C4-2B (cell line): Measurements from ENCODE around the gene CHST1.

Source experiments
- H3K27ac ChIP-seq: fragments of 450-650 bp; 2 replicates; pipeline ENCODE4 v1.5.1; 2017
- ZFX ChIP-seq: fragments of 450-650 bp; IDR thresholded peaks from 2 replicates; pipeline ENCODE4 v1.6.1; 2017
- TF ChIP-seq, protein P1 (sequence below): fragments of 450-650 bp; conservative IDR thresholded peaks from 2 replicates; pipeline ENCODE4 v1.5.1; 2017; ENCODE audit warnings: mild to moderate bottlenecking

The CHST1 gene

DNA sequence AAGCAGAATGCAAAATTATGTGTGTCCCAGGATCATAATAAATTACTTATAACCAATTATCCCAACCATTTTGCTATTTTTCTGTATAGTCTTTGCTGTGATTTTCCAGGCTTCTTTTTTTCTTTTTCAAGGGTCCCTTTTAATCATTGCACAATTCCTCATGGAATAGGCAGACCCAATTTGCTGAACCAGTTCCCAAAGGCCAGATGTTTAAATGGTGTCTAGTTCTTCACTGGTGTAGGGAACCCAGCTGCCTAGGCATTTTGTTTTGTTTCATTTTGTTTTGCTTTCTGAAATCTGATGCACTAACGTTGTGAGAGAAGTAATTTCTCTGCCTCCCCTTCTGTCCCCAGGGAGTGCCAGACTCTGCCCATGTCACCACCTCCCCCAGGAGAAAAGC, 60.4 kb downstream of the CHST1 start:
- no peak for TF ChIP-seq ZFX
- TF ChIP-seq, protein P1, sequence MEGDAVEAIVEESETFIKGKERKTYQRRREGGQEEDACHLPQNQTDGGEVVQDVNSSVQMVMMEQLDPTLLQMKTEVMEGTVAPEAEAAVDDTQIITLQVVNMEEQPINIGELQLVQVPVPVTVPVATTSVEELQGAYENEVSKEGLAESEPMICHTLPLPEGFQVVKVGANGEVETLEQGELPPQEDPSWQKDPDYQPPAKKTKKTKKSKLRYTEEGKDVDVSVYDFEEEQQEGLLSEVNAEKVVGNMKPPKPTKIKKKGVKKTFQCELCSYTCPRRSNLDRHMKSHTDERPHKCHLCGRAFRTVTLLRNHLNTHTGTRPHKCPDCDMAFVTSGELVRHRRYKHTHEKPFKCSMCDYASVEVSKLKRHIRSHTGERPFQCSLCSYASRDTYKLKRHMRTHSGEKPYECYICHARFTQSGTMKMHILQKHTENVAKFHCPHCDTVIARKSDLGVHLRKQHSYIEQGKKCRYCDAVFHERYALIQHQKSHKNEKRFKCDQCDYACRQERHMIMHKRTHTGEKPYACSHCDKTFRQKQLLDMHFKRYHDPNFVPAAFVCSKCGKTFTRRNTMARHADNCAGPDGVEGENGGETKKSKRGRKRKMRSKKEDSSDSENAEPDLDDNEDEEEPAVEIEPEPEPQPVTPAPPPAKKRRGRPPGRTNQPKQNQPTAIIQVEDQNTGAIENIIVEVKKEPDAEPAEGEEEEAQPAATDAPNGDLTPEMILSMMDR, result no peak
- no peak overlapping the region for H3K27ac ChIP-seq

DNA sequence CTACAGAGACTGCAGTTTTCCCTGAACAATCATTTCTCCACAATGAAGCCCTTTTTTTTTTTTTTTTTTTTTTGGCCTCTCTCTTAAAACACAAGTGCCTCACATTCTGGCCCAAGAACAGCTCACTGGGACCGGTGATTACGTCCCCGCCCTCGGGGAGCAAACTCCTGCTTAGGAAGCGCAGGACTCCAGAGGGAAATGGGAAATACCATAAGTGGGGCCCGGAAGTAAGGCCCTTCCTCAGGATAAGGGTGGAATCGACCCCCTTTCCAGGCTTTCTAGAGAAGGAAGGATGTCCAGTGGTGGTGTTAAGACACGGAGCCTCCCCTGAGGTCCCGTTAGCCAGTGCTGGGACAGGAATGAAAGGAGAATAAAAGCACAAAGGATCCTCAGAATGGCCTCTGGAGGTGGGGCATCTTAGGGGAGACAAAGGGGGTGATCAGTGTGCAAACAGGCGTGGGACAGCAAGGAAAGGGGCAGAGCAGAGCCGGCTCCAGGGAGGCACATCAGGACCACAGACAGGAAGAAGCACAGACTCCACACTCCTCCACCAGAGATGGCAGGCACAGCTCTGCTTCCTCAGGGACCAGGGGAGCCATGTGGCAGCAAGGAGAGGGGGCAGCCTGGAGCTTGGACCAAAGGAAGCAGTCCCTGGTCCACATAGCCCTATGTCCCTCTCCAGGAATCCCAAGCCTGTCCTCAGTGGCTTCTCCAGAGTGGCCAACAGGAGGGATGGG, 61.3 kb downstream of the CHST1 start:
- TF ChIP-seq, protein P1, result no peak
- TF ChIP-seq ZFX, result no peak
- no peak overlapping the region for H3K27ac ChIP-seq

DNA sequence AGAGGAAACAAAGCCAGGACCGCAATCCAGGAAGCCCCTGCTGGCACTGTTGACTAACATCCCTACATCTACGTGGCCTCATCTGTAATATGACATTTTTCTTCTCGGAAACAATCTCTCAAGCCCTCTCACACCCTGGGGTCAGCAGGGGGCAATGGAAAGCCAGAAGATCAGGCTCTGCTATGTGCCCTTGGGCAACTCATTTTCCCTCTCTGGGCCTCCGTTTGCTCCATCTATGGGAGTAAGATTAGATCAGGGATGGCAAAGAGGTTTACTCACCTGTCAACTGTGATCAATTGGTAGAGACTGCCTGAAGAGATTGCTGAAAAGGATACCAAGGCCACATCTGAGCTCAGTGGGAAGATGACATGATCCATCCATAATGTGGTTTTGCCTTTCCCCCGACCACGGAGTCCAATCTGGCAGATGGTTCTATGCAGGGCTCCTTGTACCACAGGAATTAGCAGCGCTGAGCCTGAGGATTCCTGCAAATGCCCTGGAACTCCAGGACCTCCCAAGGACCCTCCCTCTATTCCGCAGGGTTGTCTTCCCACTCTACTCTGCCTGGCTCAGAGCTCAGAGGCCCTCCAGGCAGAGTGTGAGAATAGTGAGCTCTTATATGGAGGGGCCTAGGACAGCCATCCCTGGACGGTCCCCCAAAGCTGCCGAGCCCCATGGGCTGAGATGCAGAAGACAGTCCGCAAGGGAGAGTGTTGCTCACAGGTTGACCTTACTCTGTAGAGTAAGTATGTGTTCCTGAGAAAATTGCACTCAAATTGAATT, 66.1 kb downstream of the CHST1 start:
- H3K27ac ChIP-seq, result no peak overlapping the region
- no peak for TF ChIP-seq ZFX
- TF ChIP-seq, protein P1, result no peak
